A549 (cell line): ENCODE results near the gene PLEKHA5. TPM values are rescaled to one million over a fixed set of nuclear protein-coding genes. Genes with fewer than 3 reads are reported as not detected.

Experiments
- ATAC-seq, 2 experiments: fragments of 200-7000 bp in 1 of 2; fragments of >200 bp in 1 of 2; cut with Nextera tagmentation in 1 of 2; cut with Tn5 transposase in 1 of 2; 3 replicates each; pipeline versions ENCODE4 v1.8.0 to v1.9.1; 2018 to 2020; ENCODE audit warnings: mild to moderate bottlenecking in 1 of 2, moderate library complexity in 1 of 2
- CTCF ChIA-PET: fragments of 300-600 bp; sonication (Branson Sonifier 250); formaldehyde crosslinking; extraction: SDS; loops from one replicate; lab custom pipeline; 2021; ENCODE audit warnings: antibody characterized with exemption, inconsistent platforms; lab: Yijun Ruan, JAX
- POLR2A ChIA-PET: fragments of 350-600 bp; formaldehyde crosslinking; extraction: SDS; loops from one replicate; lab custom pipeline; 2021; ENCODE audit warnings: antibody characterized with exemption, inconsistent platforms; lab: Yijun Ruan, JAX
- DNase-seq, 2 experiments: peaks; one replicate each; pipeline versions ENCODE4 v3.0.0 to v3.0.0-alpha.2; 2011 to 2016; ENCODE audit warnings: low read depth in 1 of 2, low spot score in 1 of 2
- FAIRE-seq: peaks from 2 replicates; lab custom pipeline; 2011; peaks lifted over from hg19 to GRCh38; lab: Jason Lieb, UNC
- H3K27ac ChIP-seq, 2 experiments: fragments of >200 bp; sonication (Bioruptor Twin); formaldehyde crosslinking; 3 replicates each; pipeline ENCODE4 v1.5.1; 2016 to 2017
- H3K4me1 ChIP-seq: fragments of >200 bp; sonication (Bioruptor Twin); formaldehyde crosslinking; 3 replicates; pipeline ENCODE4 v1.6.1; 2016
- H3K4me2 ChIP-seq: fragments of >200 bp; sonication (Bioruptor Twin); formaldehyde crosslinking; 3 replicates; pipeline ENCODE4 v1.6.1; 2016
- H3K4me3 ChIP-seq: fragments of >200 bp; sonication (Bioruptor Twin); formaldehyde crosslinking; 3 replicates; pipeline ENCODE4 v1.5.1; 2016
- H3K9me3 ChIP-seq: fragments of >200 bp; sonication (Bioruptor Twin); formaldehyde crosslinking; 3 replicates; pipeline ENCODE4 v1.6.1; 2016
- CBX2 ChIP-seq: fragments of 200-600 bp; sonication (generic); IDR thresholded peaks from 2 replicates; pipeline ENCODE4 v1.6.1; 2016; ENCODE audit warnings: low read depth, mild to moderate bottlenecking, borderline replicate concordance
- EHF ChIP-seq: fragments of 250-450 bp; sonication (Bioruptor Pico); IDR thresholded peaks from 2 replicates; pipeline ENCODE4 v1.5.0; 2020; ENCODE audit warnings: mild to moderate bottlenecking
- EHMT2 ChIP-seq: fragments of 200-600 bp; sonication (generic); IDR thresholded peaks from 2 replicates; pipeline ENCODE4 v1.6.1; 2016; ENCODE audit warnings: antibody characterized with exemption, low read depth, mild to moderate bottlenecking, moderate library complexity
- ELK1 ChIP-seq: fragments of 150-350 bp; IDR thresholded peaks from 2 replicates; pipeline ENCODE4 v1.6.1; 2014; ENCODE audit warnings: low read depth, mild to moderate bottlenecking, low read length
- FOSB ChIP-seq: fragments of 250-450 bp; sonication (Bioruptor Pico); IDR thresholded peaks from 2 replicates; pipeline ENCODE4 v1.5.0; 2020; ENCODE audit warnings: mild to moderate bottlenecking, moderate library complexity
- FOXS1 ChIP-seq: fragments of 250-450 bp; sonication (Bioruptor Pico); IDR thresholded peaks from 2 replicates; pipeline ENCODE4 v1.5.0; 2020; ENCODE audit warnings: mild to moderate bottlenecking, moderate library complexity
- HOXA7 ChIP-seq: fragments of 250-450 bp; sonication (Bioruptor Pico); IDR thresholded peaks from 2 replicates; pipeline ENCODE4 v1.5.0; 2020; ENCODE audit warnings: mild to moderate bottlenecking, moderate library complexity
- HOXB5 ChIP-seq: fragments of 250-450 bp; sonication (Bioruptor Pico); IDR thresholded peaks from 2 replicates; pipeline ENCODE4 v1.5.0; 2020; ENCODE audit warnings: mild to moderate bottlenecking, moderate library complexity
- MAX ChIP-seq: IDR thresholded peaks from 2 replicates; pipeline ENCODE4 v1.6.1; 2012
- MYC ChIP-seq: IDR thresholded peaks from 2 replicates; pipeline ENCODE4 v1.6.1; 2012; ENCODE audit warnings: mild to moderate bottlenecking, inconsistent platforms, low read length, improper control_type of control experiment, borderline replicate concordance
- NFE2L2 ChIP-seq: fragments of 150-350 bp; conservative IDR thresholded peaks from 2 replicates; pipeline ENCODE4 v1.6.1; 2014; ENCODE audit warnings: low read length
- PHF8 ChIP-seq: fragments of 200-600 bp; sonication (generic); IDR thresholded peaks from 2 replicates; pipeline ENCODE4 v1.6.1; 2016; ENCODE audit warnings: low read depth, mild to moderate bottlenecking, antibody characterized with exemption, moderate library complexity, borderline replicate concordance
- RCOR1 ChIP-seq: fragments of 150-350 bp; IDR thresholded peaks from 2 replicates; pipeline ENCODE4 v1.6.1; 2014; ENCODE audit warnings: antibody characterized with exemption, low read length, low read depth
- REST ChIP-seq: fragments of 200-600 bp; sonication (generic); IDR thresholded peaks from 2 replicates; pipeline ENCODE4 v1.6.1; 2016; ENCODE audit warnings: antibody characterized with exemption, mild to moderate bottlenecking, moderate library complexity
- RNF2 ChIP-seq: fragments of 200-600 bp; sonication (generic); IDR thresholded peaks from 2 replicates; pipeline ENCODE4 v1.6.1; 2016; ENCODE audit warnings: low read depth, mild to moderate bottlenecking, antibody characterized with exemption, moderate library complexity, borderline replicate concordance
- SREBF2 ChIP-seq: fragments of 450-650 bp; IDR thresholded peaks from 2 replicates; pipeline ENCODE4 v1.6.1; 2014; ENCODE audit warnings: mild to moderate bottlenecking, moderate library complexity
- TFCP2L1 ChIP-seq: fragments of 250-450 bp; sonication (Bioruptor Pico); IDR thresholded peaks from 2 replicates; pipeline ENCODE4 v1.5.0; 2021; ENCODE audit warnings: mild to moderate bottlenecking
- TP53 ChIP-seq: fragments of 250-450 bp; sonication (Bioruptor Pico); IDR thresholded peaks from 2 replicates; pipeline ENCODE4 v1.5.0; 2021; ENCODE audit warnings: mild to moderate bottlenecking, moderate library complexity
- ZSCAN20 ChIP-seq: fragments of 250-450 bp; sonication (Bioruptor Pico); IDR thresholded peaks from 2 replicates; pipeline ENCODE4 v1.8.0; 2022; ENCODE audit warnings: mild to moderate bottlenecking, moderate library complexity
- WGBS: methylation state at CpG from one replicate; pipeline ENCODE4 v1.1.6; 2017; ENCODE audit errors: missing lambda C conversion rate; 5-methylcytosine and 5-hydroxymethylcytosine counted together
- polyA plus RNA-seq, 4 experiments: library from polyadenylated mRNA; depleted of rRNA in 3 of 4; stranded (reverse); fragments of >200 nt; fragmentation: RNase III in 1 of 4; extraction: RNeasy Plus Mini Kit Qiagen cat#74134 plus additional on column Dnase treatment in 1 of 4; gene quantifications; 2 replicates in 3 of 4; 3 replicates in 1 of 4; pipeline ENCODE4 v1.2.3, GENCODE V29; 2011 to 2017
- TF ChIP-seq, protein P1 (sequence below): fragments of 250-450 bp; sonication (Bioruptor Pico); IDR thresholded peaks from 2 replicates; pipeline ENCODE4 v1.5.0; 2020; ENCODE audit warnings: low read depth, mild to moderate bottlenecking, moderate library complexity
- TF ChIP-seq, protein P2 (sequence below): IDR thresholded peaks from 2 replicates; pipeline ENCODE4 v1.6.1; 2012; ENCODE audit warnings: low read depth, borderline replicate concordance
- TF ChIP-seq, protein P3 (sequence below): fragments of >200 bp; sonication (Bioruptor Twin); formaldehyde crosslinking; IDR thresholded peaks from 3 replicates; pipeline ENCODE4 v1.5.1; 2016

Gene PLEKHA5
- polyA plus RNA-seq, 2 of the 4 experiments (the other 2 are of a cell fraction), result 7.6 to 13.2 TPM

DNA sequence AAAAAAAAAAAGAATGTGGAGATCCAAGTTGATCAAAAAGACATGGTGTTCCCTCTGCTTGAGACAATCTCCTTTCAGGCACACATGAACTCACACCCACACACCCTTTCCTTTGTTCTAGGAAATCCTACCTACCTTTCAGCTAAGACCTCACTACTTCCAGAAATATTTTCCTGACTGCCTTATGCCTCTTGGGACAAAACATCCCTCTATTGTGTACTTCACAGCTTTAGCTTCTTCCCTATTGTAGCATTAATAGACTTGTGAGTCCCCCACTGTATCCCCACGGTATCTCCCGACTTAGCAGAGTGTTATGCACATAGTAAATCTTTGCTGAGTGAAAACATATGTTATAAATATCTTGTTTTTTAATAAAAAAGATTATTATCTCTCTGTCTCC is 264.9 kb downstream of the PLEKHA5 start:
- TF ChIP-seq TP53 (CRISPR knock-in tag) (no peak), CBX2 (no peak), RNF2 (no peak), MYC (no peak), REST (no peak), EHMT2 (no peak), ZSCAN20 (no peak), TFCP2L1 (CRISPR knock-in tag) (no peak), MAX (no peak), FOXS1 (CRISPR knock-in tag) (no peak), SREBF2 (no peak), EHF (CRISPR knock-in tag) (no peak), NFE2L2 (no peak), PHF8 (no peak), HOXA7 (CRISPR knock-in tag) (no peak), RCOR1 (no peak)
- TF ChIP-seq, protein P1, sequence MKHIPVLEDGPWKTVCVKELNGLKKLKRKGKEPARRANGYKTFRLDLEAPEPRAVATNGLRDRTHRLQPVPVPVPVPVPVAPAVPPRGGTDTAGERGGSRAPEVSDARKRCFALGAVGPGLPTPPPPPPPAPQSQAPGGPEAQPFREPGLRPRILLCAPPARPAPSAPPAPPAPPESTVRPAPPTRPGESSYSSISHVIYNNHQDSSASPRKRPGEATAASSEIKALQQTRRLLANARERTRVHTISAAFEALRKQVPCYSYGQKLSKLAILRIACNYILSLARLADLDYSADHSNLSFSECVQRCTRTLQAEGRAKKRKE (CRISPR knock-in tag), result no peak
- TF ChIP-seq, protein P2, sequence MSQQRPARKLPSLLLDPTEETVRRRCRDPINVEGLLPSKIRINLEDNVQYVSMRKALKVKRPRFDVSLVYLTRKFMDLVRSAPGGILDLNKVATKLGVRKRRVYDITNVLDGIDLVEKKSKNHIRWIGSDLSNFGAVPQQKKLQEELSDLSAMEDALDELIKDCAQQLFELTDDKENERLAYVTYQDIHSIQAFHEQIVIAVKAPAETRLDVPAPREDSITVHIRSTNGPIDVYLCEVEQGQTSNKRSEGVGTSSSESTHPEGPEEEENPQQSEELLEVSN, result no peak
- TF ChIP-seq, protein P3, sequence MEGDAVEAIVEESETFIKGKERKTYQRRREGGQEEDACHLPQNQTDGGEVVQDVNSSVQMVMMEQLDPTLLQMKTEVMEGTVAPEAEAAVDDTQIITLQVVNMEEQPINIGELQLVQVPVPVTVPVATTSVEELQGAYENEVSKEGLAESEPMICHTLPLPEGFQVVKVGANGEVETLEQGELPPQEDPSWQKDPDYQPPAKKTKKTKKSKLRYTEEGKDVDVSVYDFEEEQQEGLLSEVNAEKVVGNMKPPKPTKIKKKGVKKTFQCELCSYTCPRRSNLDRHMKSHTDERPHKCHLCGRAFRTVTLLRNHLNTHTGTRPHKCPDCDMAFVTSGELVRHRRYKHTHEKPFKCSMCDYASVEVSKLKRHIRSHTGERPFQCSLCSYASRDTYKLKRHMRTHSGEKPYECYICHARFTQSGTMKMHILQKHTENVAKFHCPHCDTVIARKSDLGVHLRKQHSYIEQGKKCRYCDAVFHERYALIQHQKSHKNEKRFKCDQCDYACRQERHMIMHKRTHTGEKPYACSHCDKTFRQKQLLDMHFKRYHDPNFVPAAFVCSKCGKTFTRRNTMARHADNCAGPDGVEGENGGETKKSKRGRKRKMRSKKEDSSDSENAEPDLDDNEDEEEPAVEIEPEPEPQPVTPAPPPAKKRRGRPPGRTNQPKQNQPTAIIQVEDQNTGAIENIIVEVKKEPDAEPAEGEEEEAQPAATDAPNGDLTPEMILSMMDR, result no peak
- peaks cover 15% of the 10 kb centered on the region; the same call in 2 of the 3 replicates for H3K4me1 ChIP-seq
- ChIA-PET CTCF (no interaction called here), POLR2A (no interaction called here)
- no peaks in the 10 kb centered on the region for H3K9me3 ChIP-seq
- no peak overlapping the region for H3K27ac ChIP-seq
- no peak overlapping the region for H3K4me3 ChIP-seq
- ATAC-seq (no peak), DNase-seq (no peak), FAIRE-seq (no peak)
- WGBS, result 75% methylated on average over 2 of the region's 2 CpGs
- H3K4me2 ChIP-seq, result no peak overlapping the region

DNA sequence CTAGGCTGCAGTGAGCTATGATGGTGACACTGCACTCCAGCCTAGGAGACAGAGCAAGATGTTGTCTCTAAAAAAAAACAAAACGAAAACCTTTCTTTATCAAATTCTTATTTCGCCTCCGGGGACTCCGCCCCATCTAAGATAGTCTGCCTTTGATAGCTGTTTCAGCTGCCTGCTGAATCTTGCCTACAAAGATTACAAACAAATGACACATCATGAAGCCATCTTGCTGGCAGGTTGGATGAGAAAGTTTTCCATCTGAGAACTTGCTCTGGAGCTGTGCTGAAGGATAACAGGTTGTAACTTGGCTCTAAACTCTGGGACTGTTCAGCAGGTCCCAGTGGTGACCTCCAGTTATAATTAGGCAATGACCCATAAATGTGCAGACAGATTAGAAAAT is 268.0 kb downstream of the PLEKHA5 start:
- 59% methylated on average over 4 of the region's 4 CpGs for WGBS
- DNase-seq, result peak in 1 of 2 experiments; percentile 29

More for the DNA sequence above, 268.0 kb downstream of the PLEKHA5 start:
- H3K4me1 ChIP-seq, result peaks cover 6% of the 10 kb centered on the region; the same call in 2 of the 3 replicates
- FAIRE-seq, result no peak
- H3K4me2 ChIP-seq, result no peak overlapping the region
- ChIA-PET POLR2A (interaction anchor here (0.7 kb wide), 1 partner anchor 15 kb away, joined by 3 read pairs; no protein-coding TSS in a partner anchor), CTCF (interaction anchor here (0.6 kb wide), 2 partner anchors 48 to 1730 kb away, joined by 3 read pairs; no protein-coding TSS in a partner anchor)
- H3K9me3 ChIP-seq, result no peaks in the 10 kb centered on the region
- peak; percentile 42 to 43; a peak in 1 of 6 replicates for ATAC-seq
- no peak for TF ChIP-seq FOSB
- no peak for TF ChIP-seq RCOR1
- TF ChIP-seq ELK1, result no peak
- TF ChIP-seq HOXB5 (CRISPR knock-in tag), result no peak
- no peak overlapping the region for H3K27ac ChIP-seq
- H3K4me3 ChIP-seq, result no peak overlapping the region
